Measurements from ENCODE around the gene KIF3B.
"Not testable (repeated sequence)": the region's sequence is repeated elsewhere in the genome, so short reads cannot be mapped to it uniquely, and the experiment has no call there.

- not testable (repeated sequence) for TF ChIP-seq POLR2A, CTCF (IDR thresholded peaks at IDR 0.05)
Measured at GRCh38 chr20:32383441-32383840, 106.0 kb downstream of the KIF3B start.
